MCF 10A (cell line): Measurements from ENCODE around the gene PVRIG. TPM values are rescaled to one million over a fixed set of nuclear protein-coding genes. Genes with fewer than 3 reads are reported as not detected.
A peak's percentile ranks its signal among the peaks of the same experiment; 100 is the strongest.
"Not testable (repeated sequence)": the region's sequence is repeated elsewhere in the genome, so short reads cannot be mapped to it uniquely, and the experiment has no call there.

ENCODE experiments used
- BruUV-seq: library from RNA; stranded (reverse); fragments of 400-500 nt; replicated peaks from 2 replicates; lab custom pipeline; 2021; lab: Mats Ljungman, UMichigan
- CTCF ChIA-PET: fragments of 300-600 bp; sonication (Branson Sonifier 250); formaldehyde crosslinking; extraction: SDS; loops from one replicate; lab custom pipeline; 2021; ENCODE audit warnings: antibody characterized with exemption, inconsistent platforms; lab: Yijun Ruan, JAX
- POLR2A ChIA-PET: fragments of 300-600, 350-650 bp; sonication (Branson Sonifier 250); formaldehyde crosslinking; extraction: SDS; loops from one replicate; lab custom pipeline; 2020; ENCODE audit warnings: antibody characterized with exemption, inconsistent platforms; lab: Yijun Ruan, JAX
- DNase-seq: peaks from one replicate; pipeline ENCODE4 v3.0.0-alpha.2; 2018; ENCODE audit not compliant: unreplicated experiment
- H3K27ac Mint-ChIP-seq: one replicate; pipeline ENCODE4 v1.8.0; 2022; ENCODE audit warnings: mild to moderate bottlenecking, low read depth, mixed read lengths; ENCODE audit not compliant: unreplicated experiment
- H3K27me3 Mint-ChIP-seq: one replicate; pipeline ENCODE4 v1.8.0; 2022; ENCODE audit warnings: mixed read lengths; ENCODE audit not compliant: insufficient read depth, unreplicated experiment
- H3K36me3 Mint-ChIP-seq: one replicate; pipeline ENCODE4 v1.8.0; 2022; ENCODE audit warnings: mild to moderate bottlenecking, moderate library complexity, mixed read lengths; ENCODE audit not compliant: insufficient read depth, unreplicated experiment
- H3K4me1 Mint-ChIP-seq: one replicate; pipeline ENCODE4 v1.8.0; 2022; ENCODE audit warnings: mixed read lengths; ENCODE audit not compliant: insufficient read depth, unreplicated experiment
- H3K4me3 Mint-ChIP-seq: one replicate; pipeline ENCODE4 v1.8.0; 2022; ENCODE audit warnings: mild to moderate bottlenecking, moderate library complexity, mixed read lengths; ENCODE audit not compliant: unreplicated experiment
- H3K9me3 Mint-ChIP-seq: one replicate; pipeline ENCODE4 v1.8.0; 2022; ENCODE audit warnings: mixed read lengths; ENCODE audit not compliant: unreplicated experiment
- intact Hi-C: fragments of 100-400 bp; cut with micrococcal nuclease; formaldehyde crosslinking; loops from 2 replicates; pipeline ENCODE4 v1.14.1; 2022
- total RNA-seq: library from RNA; stranded (reverse); gene quantifications from 2 replicates; pipeline ENCODE4 v1.2.3, GENCODE V29; 2022
- TF ChIP-seq, protein P1 (sequence below): fragments of 200-600 bp; IDR thresholded peaks from one replicate; pipeline ENCODE4 v1.8.0; 2022; ENCODE audit warnings: antibody characterized with exemption, mild to moderate bottlenecking; ENCODE audit not compliant: unreplicated experiment

Gene PVRIG
- total RNA-seq, 1 experiment from 2014 or later: not detected

DNA sequence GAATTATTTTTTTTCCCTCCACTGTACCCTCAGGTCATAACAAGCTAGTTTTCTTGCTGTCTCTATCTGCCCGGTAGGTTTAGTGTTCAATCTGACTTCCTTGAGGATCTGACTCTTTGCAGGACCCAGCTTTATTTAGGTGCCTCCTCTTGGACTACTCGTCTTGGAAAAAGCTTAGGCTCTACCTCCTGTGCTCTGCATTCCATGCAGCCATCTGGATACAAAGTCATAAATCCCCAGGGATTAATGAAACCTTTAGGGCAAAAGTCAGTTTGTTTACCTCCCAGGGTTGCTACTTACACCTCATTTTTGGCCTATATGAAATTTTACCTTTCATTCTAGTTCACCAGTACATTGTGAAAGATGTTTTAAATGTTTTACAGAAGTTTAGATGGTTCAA is 34.0 kb upstream of the PVRIG start:
- H3K27me3 Mint-ChIP-seq: no peaks in the 10 kb centered on the region

DNA sequence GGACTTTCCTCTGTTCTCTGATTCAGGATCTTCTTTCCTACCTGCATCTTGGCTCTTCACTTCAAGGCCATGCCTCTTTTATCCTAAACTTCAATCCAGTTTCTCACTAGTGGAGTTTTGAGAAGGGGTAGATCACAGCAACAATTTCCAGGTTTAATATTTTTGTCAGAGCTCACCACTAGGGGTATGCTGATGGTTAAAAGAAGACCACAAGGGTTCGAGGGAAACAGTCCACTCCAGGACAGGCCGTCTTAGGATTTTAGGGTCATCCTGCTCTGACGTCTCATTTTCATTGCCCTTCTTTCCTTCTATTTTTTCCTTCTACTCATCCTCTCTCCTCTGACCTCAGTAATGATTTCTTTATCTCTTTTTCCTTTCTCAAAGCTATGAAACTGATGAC is 30.7 kb upstream of the PVRIG start:
- ChIA-PET POLR2A (no interaction called here), CTCF (interaction anchor here (0.5 to 1.9 kb wide), 5 partner anchors 9 to 100 kb away, joined by 3 to 6 read pairs (median 3); no protein-coding TSS in a partner anchor)
- no peak overlapping the region for H3K27ac Mint-ChIP-seq
- peaks cover 5% of the 10 kb centered on the region for H3K4me1 Mint-ChIP-seq
- no peaks in the 10 kb centered on the region for H3K9me3 Mint-ChIP-seq
- no peak for DNase-seq
- TF ChIP-seq, protein P1, sequence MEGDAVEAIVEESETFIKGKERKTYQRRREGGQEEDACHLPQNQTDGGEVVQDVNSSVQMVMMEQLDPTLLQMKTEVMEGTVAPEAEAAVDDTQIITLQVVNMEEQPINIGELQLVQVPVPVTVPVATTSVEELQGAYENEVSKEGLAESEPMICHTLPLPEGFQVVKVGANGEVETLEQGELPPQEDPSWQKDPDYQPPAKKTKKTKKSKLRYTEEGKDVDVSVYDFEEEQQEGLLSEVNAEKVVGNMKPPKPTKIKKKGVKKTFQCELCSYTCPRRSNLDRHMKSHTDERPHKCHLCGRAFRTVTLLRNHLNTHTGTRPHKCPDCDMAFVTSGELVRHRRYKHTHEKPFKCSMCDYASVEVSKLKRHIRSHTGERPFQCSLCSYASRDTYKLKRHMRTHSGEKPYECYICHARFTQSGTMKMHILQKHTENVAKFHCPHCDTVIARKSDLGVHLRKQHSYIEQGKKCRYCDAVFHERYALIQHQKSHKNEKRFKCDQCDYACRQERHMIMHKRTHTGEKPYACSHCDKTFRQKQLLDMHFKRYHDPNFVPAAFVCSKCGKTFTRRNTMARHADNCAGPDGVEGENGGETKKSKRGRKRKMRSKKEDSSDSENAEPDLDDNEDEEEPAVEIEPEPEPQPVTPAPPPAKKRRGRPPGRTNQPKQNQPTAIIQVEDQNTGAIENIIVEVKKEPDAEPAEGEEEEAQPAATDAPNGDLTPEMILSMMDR: no peak
- intact Hi-C loops: no loop called here
- BruUV-seq: no TSS peak
- H3K36me3 Mint-ChIP-seq: no peaks in the 10 kb centered on the region
- no peaks in the 10 kb centered on the region for H3K27me3 Mint-ChIP-seq
- no peak overlapping the region for H3K4me3 Mint-ChIP-seq

More for the DNA sequence above, 34.0 kb upstream of the PVRIG start:
- intact Hi-C loops: no loop called here
- no peak overlapping the region for H3K27ac Mint-ChIP-seq
- BruUV-seq: no TSS peak
- ChIA-PET POLR2A (no interaction called here), CTCF (interaction anchor here (0.7 to 1.2 kb wide), 2 partner anchors 47 to 63 kb away, joined by 4 to 6 read pairs; no protein-coding TSS in a partner anchor)
- no peak for DNase-seq
- no peaks in the 10 kb centered on the region for H3K9me3 Mint-ChIP-seq
- no peaks in the 10 kb centered on the region for H3K36me3 Mint-ChIP-seq
- TF ChIP-seq, protein P1: no peak
- no peak overlapping the region for H3K4me3 Mint-ChIP-seq
- H3K4me1 Mint-ChIP-seq: no peaks in the 10 kb centered on the region

DNA sequence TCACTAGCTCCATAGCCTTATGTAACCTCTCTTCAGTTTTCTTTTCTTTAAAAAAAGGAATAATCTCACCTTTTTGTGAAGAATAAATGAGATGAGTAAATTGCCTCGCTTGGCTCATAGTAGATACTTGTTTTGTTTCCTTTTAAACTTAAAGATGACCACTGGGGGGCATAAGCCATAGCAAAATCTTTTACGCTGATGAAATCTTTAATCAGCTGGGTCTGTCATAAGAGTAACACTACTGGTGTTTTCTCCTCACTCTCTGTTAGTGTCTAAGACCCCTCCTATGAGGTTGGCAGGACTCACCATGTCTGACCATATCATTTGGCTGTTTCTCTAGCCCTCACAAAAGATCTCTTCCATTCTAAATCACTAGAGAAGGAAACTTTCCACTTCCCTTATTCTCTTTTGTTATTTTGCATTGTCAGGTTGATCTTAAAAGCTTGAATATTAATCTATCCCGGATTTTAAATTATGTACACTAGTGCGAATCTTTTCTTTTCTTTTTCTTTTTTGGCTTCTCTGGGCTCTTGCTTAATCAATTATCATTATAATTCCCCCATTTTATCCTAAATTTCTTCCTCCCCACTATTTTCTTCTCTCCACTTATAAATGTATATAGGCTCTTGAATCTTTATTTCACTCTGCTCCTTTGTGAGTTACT is 29.6 kb upstream of the PVRIG start:
- TF ChIP-seq, protein P1: peak; percentile 46
- POLR2A ChIA-PET: interaction anchor here (0.8 to 1.1 kb wide), 5 partner anchors 14 to 41 kb away, joined by 3 to 5 read pairs (median 3); partner anchors contain the start of gene LAMTOR4
- BruUV-seq: no TSS peak
- no peak overlapping the region for H3K27ac Mint-ChIP-seq
- peak; percentile 44 for DNase-seq
- H3K27me3 Mint-ChIP-seq: no peaks in the 10 kb centered on the region
- intact Hi-C loops: no loop called here
- peaks cover 5% of the 10 kb centered on the region for H3K4me1 Mint-ChIP-seq
- H3K36me3 Mint-ChIP-seq: no peaks in the 10 kb centered on the region
- H3K9me3 Mint-ChIP-seq: no peaks in the 10 kb centered on the region
- CTCF ChIA-PET: interaction anchor here (0.6 to 1.9 kb wide), 9 partner anchors 10 to 190 kb away, joined by 3 to 8 read pairs (median 3); no protein-coding TSS in a partner anchor
- H3K4me3 Mint-ChIP-seq: no peak overlapping the region

DNA sequence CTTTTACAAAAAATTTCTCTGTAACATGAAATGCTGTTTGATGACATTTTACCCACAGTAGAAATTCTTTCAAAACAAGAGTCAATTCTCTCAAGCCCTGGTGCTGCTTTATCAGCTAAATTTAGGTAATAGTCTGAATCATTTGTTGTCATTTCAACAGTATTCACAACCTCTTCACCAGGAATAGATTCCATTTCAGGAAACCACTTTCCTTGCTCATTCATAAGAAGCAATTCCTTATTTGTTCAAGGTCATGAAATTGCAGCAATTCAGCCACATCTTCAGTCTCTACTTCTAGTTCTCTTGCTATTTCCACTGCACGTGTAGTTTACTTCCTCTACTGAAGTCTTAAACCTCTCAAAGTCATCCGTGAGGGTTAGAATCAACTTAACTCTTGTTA is 28.0 kb upstream of the PVRIG start:
- DNase-seq: peak; percentile 6
- ChIA-PET CTCF (no interaction called here), POLR2A (no interaction called here)
- no TSS peak for BruUV-seq
- Mint-ChIP-seq H3K4me1 (peaks cover 5% of the 10 kb centered on the region), H3K36me3 (no peaks in the 10 kb centered on the region), H3K4me3 (no peak overlapping the region), H3K27me3 (no peaks in the 10 kb centered on the region), H3K27ac (no peak overlapping the region), H3K9me3 (no peaks in the 10 kb centered on the region)
- intact Hi-C loops: no loop called here
- TF ChIP-seq, protein P1: no peak

DNA sequence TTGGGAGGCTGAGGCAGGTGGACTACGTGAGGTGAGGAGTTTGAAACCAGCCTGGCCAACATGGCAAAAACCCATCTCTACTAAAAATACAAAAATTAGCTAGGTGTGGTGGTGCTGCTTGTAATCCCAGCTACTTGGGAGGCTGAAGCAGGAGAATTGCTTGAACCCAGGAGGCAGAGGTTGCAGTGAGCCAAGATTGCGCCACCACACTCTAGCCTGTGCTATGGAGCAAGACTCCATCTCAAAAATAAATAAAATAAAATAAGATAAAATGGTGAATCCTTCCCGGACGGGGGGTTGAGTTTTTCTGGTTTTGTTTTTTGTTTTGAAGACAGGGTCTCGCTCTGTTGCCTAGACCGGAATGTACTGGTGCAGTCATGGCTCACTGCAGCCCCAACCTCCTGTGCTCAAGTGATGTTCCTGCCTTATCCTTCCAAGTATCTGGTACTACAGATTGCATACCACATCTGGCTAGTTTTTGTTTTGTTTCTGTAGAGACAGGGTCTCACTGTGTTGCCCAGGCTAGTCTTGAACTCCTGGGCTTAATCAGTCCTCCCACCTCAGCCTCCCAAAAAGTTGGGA is 27.4 kb upstream of the PVRIG start:
- H3K4me1 Mint-ChIP-seq, DNase-seq, H3K4me3 Mint-ChIP-seq, H3K27me3 Mint-ChIP-seq, H3K27ac Mint-ChIP-seq, POLR2A ChIA-PET, H3K36me3 Mint-ChIP-seq, intact Hi-C loops, H3K9me3 Mint-ChIP-seq, BruUV-seq: not testable (repeated sequence)
- CTCF ChIA-PET: interaction anchor here (0.6 kb wide), 1 partner anchor 129 kb away, joined by 3 read pairs; no protein-coding TSS in a partner anchor
